ENCODE measurements around the gene ATP11C.

The ATP11C gene

GRCh38 chrX:139881130-139881529, 51.7 kb downstream of the ATP11C start:
- Histone ChIP-seq H3K36me3 (ENCODE audit: control insufficient read depth, insufficient read depth, low read length) (no peaks in the 10 kb centered on the region), H3K79me2 (no peaks in the 10 kb centered on the region), H3K4me3 (ENCODE audit: low read depth, low read length) (no peak overlapping the region), H3K4me1 (peaks cover 3% of the 10 kb centered on the region), H3K27me3 (ENCODE audit: control insufficient read depth, insufficient read depth, low read length) (no peaks in the 10 kb centered on the region), H3K27ac (peak overlapping the region; percentile 19), H3K4me2 (ENCODE audit: low read length) (no peak overlapping the region), H3K9me3 (ENCODE audit: control insufficient read depth, low read length) (no peaks in the 10 kb centered on the region), H2AFZ (no peak overlapping the region), H3K9ac (no peak overlapping the region)
- TF ChIP-seq CTCF (IDR thresholded peaks at IDR 0.05) = no peak

- Histone ChIP-seq H3K79me2 (no peaks in the 10 kb centered on the region), H3K4me3 (ENCODE audit: low read depth, low read length) (no peak overlapping the region), H3K27ac (no peak overlapping the region), H2AFZ (no peak overlapping the region), H3K9ac (no peak overlapping the region), H3K4me1 (peaks cover 3% of the 10 kb centered on the region), H3K27me3 (ENCODE audit: control insufficient read depth, insufficient read depth, low read length) (no peaks in the 10 kb centered on the region), H3K4me2 (ENCODE audit: low read length) (no peak overlapping the region), H3K36me3 (ENCODE audit: control insufficient read depth, insufficient read depth, low read length) (no peaks in the 10 kb centered on the region), H3K9me3 (ENCODE audit: control insufficient read depth, low read length) (no peaks in the 10 kb centered on the region)
- TF ChIP-seq CTCF (IDR thresholded peaks at IDR 0.05) = no peak
Measured at GRCh38 chrX:139877710-139878414, 55.0 kb downstream of the ATP11C start.

GRCh38 chrX:139875841-139876240, 57.0 kb downstream of the ATP11C start:
- Histone ChIP-seq H3K79me2 (no peaks in the 10 kb centered on the region), H3K27me3 (ENCODE audit: control insufficient read depth, insufficient read depth, low read length) (no peaks in the 10 kb centered on the region), H3K36me3 (ENCODE audit: control insufficient read depth, insufficient read depth, low read length) (no peaks in the 10 kb centered on the region), H2AFZ (no peak overlapping the region), H3K4me1 (no peaks in the 10 kb centered on the region), H3K4me3 (ENCODE audit: low read depth, low read length) (no peak overlapping the region), H3K27ac (no peak overlapping the region), H3K4me2 (ENCODE audit: low read length) (no peak overlapping the region), H3K9me3 (ENCODE audit: control insufficient read depth, low read length) (no peaks in the 10 kb centered on the region), H3K9ac (no peak overlapping the region)
- no peak for TF ChIP-seq CTCF (IDR thresholded peaks at IDR 0.05)

GRCh38 chrX:139869796-139870195, 63.1 kb downstream of the ATP11C start:
- no peaks in the 10 kb centered on the region for H3K9me3 ChIP-seq (ENCODE audit: control insufficient read depth, low read length)
- H3K4me2 ChIP-seq (ENCODE audit: low read length) = no peak overlapping the region
- H3K4me1 ChIP-seq = no peaks in the 10 kb centered on the region
- H3K27ac ChIP-seq = no peak overlapping the region
- no peaks in the 10 kb centered on the region for H3K79me2 ChIP-seq
- H3K9ac ChIP-seq = no peak overlapping the region
- H3K4me3 ChIP-seq (ENCODE audit: low read depth, low read length) = no peak overlapping the region
- H3K36me3 ChIP-seq (ENCODE audit: control insufficient read depth, insufficient read depth, low read length) = no peaks in the 10 kb centered on the region
- TF ChIP-seq CTCF (IDR thresholded peaks at IDR 0.05) = no peak
- H2AFZ ChIP-seq = no peak overlapping the region
- H3K27me3 ChIP-seq (ENCODE audit: control insufficient read depth, insufficient read depth, low read length) = no peaks in the 10 kb centered on the region

GRCh38 chrX:139864640-139865039, 68.2 kb downstream of the ATP11C start:
- Histone ChIP-seq H3K9me3 (ENCODE audit: control insufficient read depth, low read length) (no peaks in the 10 kb centered on the region), H3K4me1 (no peaks in the 10 kb centered on the region), H2AFZ (no peak overlapping the region), H3K36me3 (ENCODE audit: control insufficient read depth, insufficient read depth, low read length) (no peaks in the 10 kb centered on the region), H3K27me3 (ENCODE audit: control insufficient read depth, insufficient read depth, low read length) (no peaks in the 10 kb centered on the region), H3K79me2 (no peaks in the 10 kb centered on the region), H3K4me2 (ENCODE audit: low read length) (no peak overlapping the region), H3K4me3 (ENCODE audit: low read depth, low read length) (no peak overlapping the region), H3K9ac (no peak overlapping the region), H3K27ac (no peak overlapping the region)
- TF ChIP-seq CTCF (IDR thresholded peaks at IDR 0.05) = no peak
